ENCODE results near the gene TPST1.

Gene TPST1

GRCh38 chr7:66239467-66239856, 34.3 kb downstream of the TPST1 start:
- DNase-seq: no peak

GRCh38 chr7:66245008-66245407, 39.9 kb downstream of the TPST1 start:
- DNase-seq: no peak

GRCh38 chr7:66246554-66247171, 41.5 kb downstream of the TPST1 start:
- no peak for DNase-seq

GRCh38 chr7:66247380-66248078, 42.4 kb downstream of the TPST1 start:
- no peak for DNase-seq

GRCh38 chr7:66250711-66251110, 45.6 kb downstream of the TPST1 start:
- no peak for DNase-seq

- no peak for DNase-seq
Measured at GRCh38 chr7:66255534-66256100, 50.5 kb downstream of the TPST1 start.

GRCh38 chr7:66256281-66256680, 51.1 kb downstream of the TPST1 start:
- DNase-seq: no peak

GRCh38 chr7:66257481-66257880, 52.3 kb downstream of the TPST1 start:
- DNase-seq: no peak

- DNase-seq: no peak
Measured at GRCh38 chr7:66258409-66258808, 53.3 kb downstream of the TPST1 start.

GRCh38 chr7:66261941-66262340, 56.8 kb downstream of the TPST1 start:
- DNase-seq: no peak

GRCh38 chr7:66263936-66264335, 58.8 kb downstream of the TPST1 start:
- DNase-seq: no peak

GRCh38 chr7:66265566-66265965, 60.4 kb downstream of the TPST1 start:
- no peak for DNase-seq

GRCh38 chr7:66267249-66267648, 62.1 kb downstream of the TPST1 start:
- no peak for DNase-seq

- DNase-seq: no peak
Measured at GRCh38 chr7:66269978-66270377, 64.8 kb downstream of the TPST1 start.

- no peak for DNase-seq
Measured at GRCh38 chr7:66272321-66272720, 67.2 kb downstream of the TPST1 start.

- DNase-seq: no peak
Measured at GRCh38 chr7:66276363-66276762, 71.2 kb downstream of the TPST1 start.

GRCh38 chr7:66277492-66277891, 72.4 kb downstream of the TPST1 start:
- DNase-seq: no peak

GRCh38 chr7:66279912-66280311, 74.8 kb downstream of the TPST1 start:
- no peak for DNase-seq

GRCh38 chr7:66281678-66282590, 76.8 kb downstream of the TPST1 start:
- DNase-seq: peak; percentile 50

GRCh38 chr7:66282591-66282935, 77.4 kb downstream of the TPST1 start:
- no peak for DNase-seq

- DNase-seq: no peak
Measured at GRCh38 chr7:66283003-66283920, 78.1 kb downstream of the TPST1 start.

GRCh38 chr7:66296001-66296521, 90.9 kb downstream of the TPST1 start:
- DNase-seq: no peak
